Large intestine (tissue), 3 donors: ENCODE results near the gene HSPA12A. TPM values are rescaled to one million over a fixed set of nuclear protein-coding genes. Genes with fewer than 3 reads are reported as not detected.

Experiments
- DNase-seq, 2 donors: peaks; one replicate each; pipeline versions ENCODE4 v3.0.0 to v3.0.0-alpha.2; 2013
- H3K27ac ChIP-seq: one replicate; pipeline ENCODE4 v1.5.1; 2013; ENCODE audit warnings: low read length
- H3K27me3 ChIP-seq: 2 replicates; pipeline ENCODE4 v1.6.1; 2013; ENCODE audit warnings: low read length; ENCODE audit not compliant: control insufficient read depth, insufficient read depth
- H3K36me3 ChIP-seq: 2 replicates; pipeline ENCODE4 v1.6.1; 2013; ENCODE audit warnings: low read length; ENCODE audit not compliant: control insufficient read depth, insufficient read depth
- H3K4me1 ChIP-seq: one replicate; pipeline ENCODE4 v1.6.1; 2013; ENCODE audit warnings: low read length; ENCODE audit not compliant: control insufficient read depth, insufficient read depth
- H3K4me3 ChIP-seq: one replicate; pipeline ENCODE4 v1.5.1; 2013; ENCODE audit warnings: low read length
- H3K9me3 ChIP-seq: one replicate; pipeline ENCODE4 v1.6.1; 2013; ENCODE audit warnings: mild to moderate bottlenecking, low read depth, low read length, moderate library complexity; ENCODE audit not compliant: control insufficient read depth
- WGBS: methylation state at CpG from one replicate; pipeline ENCODE4 v1.1.5; 2013; ENCODE audit warnings: low lambda C conversion rate; ENCODE audit not compliant: insufficient coverage; 5-methylcytosine and 5-hydroxymethylcytosine counted together
- polyA plus RNA-seq: library from polyadenylated mRNA; unstranded; fragments of 120-200 nt; gene quantifications from one replicate; pipeline ENCODE4 v1.2.1, GENCODE V29; 2013

The HSPA12A gene
- polyA plus RNA-seq, 1 donor, result 9.2 TPM

GRCh38 chr10:116692225-116692624 is 50.1 kb downstream of the HSPA12A start:
- no peak overlapping the region for H3K27ac ChIP-seq
- H3K4me1 ChIP-seq, result peaks cover 6% of the 10 kb centered on the region
- no peak for DNase-seq
- no peaks in the 10 kb centered on the region for H3K36me3 ChIP-seq
- H3K27me3 ChIP-seq, result no peaks in the 10 kb centered on the region
- no peaks in the 10 kb centered on the region for H3K9me3 ChIP-seq
- no CpG with 5 or more reads among the region's 8 CpGs for WGBS
- H3K4me3 ChIP-seq, result no peak overlapping the region

- Histone ChIP-seq H3K27me3 (no peaks in the 10 kb centered on the region), H3K27ac (no peak overlapping the region), H3K9me3 (no peaks in the 10 kb centered on the region), H3K36me3 (no peaks in the 10 kb centered on the region), H3K4me1 (peaks cover 6% of the 10 kb centered on the region), H3K4me3 (no peak overlapping the region)
- no CpG with 5 or more reads among the region's 6 CpGs for WGBS
- DNase-seq, result no peak
Observed at GRCh38 chr10:116691635-116692034, 50.7 kb downstream of the HSPA12A start.

- no peak overlapping the region for H3K27ac ChIP-seq
- no peak overlapping the region for H3K4me3 ChIP-seq
- H3K9me3 ChIP-seq, result no peaks in the 10 kb centered on the region
- no peaks in the 10 kb centered on the region for H3K36me3 ChIP-seq
- H3K4me1 ChIP-seq, result peaks cover 6% of the 10 kb centered on the region
- H3K27me3 ChIP-seq, result no peaks in the 10 kb centered on the region
- 100% methylated on average over 2 of the region's 17 CpGs for WGBS
- no peak for DNase-seq
Observed at GRCh38 chr10:116690356-116691322, 51.7 kb downstream of the HSPA12A start.

- H3K27me3 ChIP-seq, result no peaks in the 10 kb centered on the region
- H3K27ac ChIP-seq, result no peak overlapping the region
- DNase-seq, result no peak
- no peaks in the 10 kb centered on the region for H3K36me3 ChIP-seq
- no peaks in the 10 kb centered on the region for H3K9me3 ChIP-seq
- no CpG with 5 or more reads among the region's 4 CpGs for WGBS
- no peak overlapping the region for H3K4me3 ChIP-seq
- H3K4me1 ChIP-seq, result peaks cover 6% of the 10 kb centered on the region
Observed at GRCh38 chr10:116689744-116690143, 52.6 kb downstream of the HSPA12A start.

GRCh38 chr10:116688741-116689495 is 53.4 kb downstream of the HSPA12A start:
- no CpG with 5 or more reads among the region's 7 CpGs for WGBS
- no peak for DNase-seq
- no peaks in the 10 kb centered on the region for H3K4me1 ChIP-seq
- H3K27me3 ChIP-seq, result no peaks in the 10 kb centered on the region
- H3K36me3 ChIP-seq, result no peaks in the 10 kb centered on the region
- no peak overlapping the region for H3K27ac ChIP-seq
- H3K4me3 ChIP-seq, result no peak overlapping the region
- no peaks in the 10 kb centered on the region for H3K9me3 ChIP-seq

GRCh38 chr10:116688241-116688711 is 54.1 kb downstream of the HSPA12A start:
- DNase-seq, result peak in 1 of 2 donors; percentile 27
- H3K27ac ChIP-seq, result no peak overlapping the region

GRCh38 chr10:116687633-116688032 is 54.7 kb downstream of the HSPA12A start:
- 100% methylated on average over 1 of the region's 6 CpGs for WGBS
- Histone ChIP-seq H3K27ac (no peak overlapping the region), H3K4me3 (no peak overlapping the region), H3K9me3 (no peaks in the 10 kb centered on the region), H3K4me1 (no peaks in the 10 kb centered on the region), H3K27me3 (no peaks in the 10 kb centered on the region), H3K36me3 (no peaks in the 10 kb centered on the region)
- no peak for DNase-seq

More at GRCh38 chr10:116688241-116688711, 54.1 kb downstream of the HSPA12A start:
- no peak overlapping the region for H3K4me3 ChIP-seq
- no peaks in the 10 kb centered on the region for H3K4me1 ChIP-seq
- WGBS, result no CpG with 5 or more reads among the region's 7 CpGs
- H3K9me3 ChIP-seq, result no peaks in the 10 kb centered on the region
- no peaks in the 10 kb centered on the region for H3K36me3 ChIP-seq
- H3K27me3 ChIP-seq, result no peaks in the 10 kb centered on the region

GRCh38 chr10:116686632-116687031 is 55.7 kb downstream of the HSPA12A start:
- Histone ChIP-seq H3K27ac (no peak overlapping the region), H3K27me3 (no peaks in the 10 kb centered on the region), H3K4me1 (no peaks in the 10 kb centered on the region), H3K36me3 (no peaks in the 10 kb centered on the region), H3K4me3 (no peak overlapping the region), H3K9me3 (no peaks in the 10 kb centered on the region)
- DNase-seq, result no peak
- WGBS, result no CpG with 5 or more reads among the region's 3 CpGs

GRCh38 chr10:116685807-116686206 is 56.6 kb downstream of the HSPA12A start:
- Histone ChIP-seq H3K27me3 (no peaks in the 10 kb centered on the region), H3K4me3 (no peak overlapping the region), H3K4me1 (no peaks in the 10 kb centered on the region), H3K27ac (no peak overlapping the region), H3K9me3 (no peaks in the 10 kb centered on the region), H3K36me3 (no peaks in the 10 kb centered on the region)
- DNase-seq, result no peak
- no CpG with 5 or more reads among the region's 6 CpGs for WGBS

- WGBS, result no CpG with 5 or more reads among the region's 5 CpGs
- Histone ChIP-seq H3K4me1 (no peaks in the 10 kb centered on the region), H3K27me3 (no peaks in the 10 kb centered on the region), H3K27ac (no peak overlapping the region), H3K4me3 (no peak overlapping the region), H3K36me3 (no peaks in the 10 kb centered on the region), H3K9me3 (no peaks in the 10 kb centered on the region)
- no peak for DNase-seq
Observed at GRCh38 chr10:116684781-116685180, 57.6 kb downstream of the HSPA12A start.
